ENCODE results near the gene NPPC.
"Not testable (repeated sequence)": the region's sequence is repeated elsewhere in the genome, so short reads cannot be mapped to it uniquely, and the experiment has no call there.

NPPC gene
- 0 to 0.12 (median 0) reads per million in 18 experiments for total RNA-seq

- DNase-seq = no peak
Observed at GRCh38 chr2:231926180-231926741, at the start of gene NPPC. Gene NPPC (minus strand): TSS chr2:231926396. CDS start chr2:231926249, 147 bp downstream.

- no peak for DNase-seq
Observed at GRCh38 chr2:231975001-231975400, 48.8 kb upstream of the NPPC start.

- no peak for DNase-seq
Observed at GRCh38 chr2:231970461-231970860, 44.3 kb upstream of the NPPC start.

- no peak for DNase-seq
Observed at GRCh38 chr2:231968820-231969219, 42.6 kb upstream of the NPPC start.

- DNase-seq = no peak
Observed at GRCh38 chr2:231966886-231967285, 40.7 kb upstream of the NPPC start.

- DNase-seq = peak; percentile 6 to 34
Observed at GRCh38 chr2:231965102-231965501, 38.9 kb upstream of the NPPC start.

- peak; percentile 75 to 83 for DNase-seq
Observed at GRCh38 chr2:231961349-231962166, 35.4 kb upstream of the NPPC start, which contains the start of gene DIS3L2. Gene DIS3L2 (plus strand): TSS chr2:231961713. CDS start chr2:232014928, 53,215 bp downstream.

GRCh38 chr2:231960810-231961348, 34.7 kb upstream of the NPPC start:
- DNase-seq = no peak

- DNase-seq = no peak
Observed at GRCh38 chr2:231957913-231958763, 31.9 kb upstream of the NPPC start.

GRCh38 chr2:231955758-231956472, 29.7 kb upstream of the NPPC start:
- no peak for DNase-seq

GRCh38 chr2:231951452-231952035, 25.3 kb upstream of the NPPC start:
- DNase-seq = no peak

GRCh38 chr2:231947694-231948093, 21.5 kb upstream of the NPPC start:
- DNase-seq = no peak

- DNase-seq = not testable (repeated sequence)
Observed at GRCh38 chr2:231947112-231947511, 20.9 kb upstream of the NPPC start.

- no peak for DNase-seq
Observed at GRCh38 chr2:231946241-231946814, 20.1 kb upstream of the NPPC start.

- DNase-seq = no peak
Observed at GRCh38 chr2:231942180-231942579, 16.0 kb upstream of the NPPC start.

GRCh38 chr2:231941673-231942072, 15.5 kb upstream of the NPPC start:
- DNase-seq = no peak

- DNase-seq = no peak
Observed at GRCh38 chr2:231940795-231941194, 14.6 kb upstream of the NPPC start.

GRCh38 chr2:231939022-231939421, 12.8 kb upstream of the NPPC start:
- no peak for DNase-seq

- DNase-seq = no peak
Observed at GRCh38 chr2:231937057-231937456, 10.9 kb upstream of the NPPC start.

GRCh38 chr2:231936491-231936890, 10.3 kb upstream of the NPPC start:
- DNase-seq = no peak

- DNase-seq = no peak
Observed at GRCh38 chr2:231935815-231936214, 9.6 kb upstream of the NPPC start.

- peak in 1 of 2 donors; percentile 33 for DNase-seq
Observed at GRCh38 chr2:231935207-231935524, 9.0 kb upstream of the NPPC start.

All from inflammatory macrophage (primary cell).